ENCODE data around the gene PCMT1. TPM values are rescaled to one million over a fixed set of nuclear protein-coding genes. Genes with fewer than 3 reads are reported as not detected.

Gene PCMT1
- total and polyA plus RNA-seq, 2 of the 8 experiments (the other 6 are each of a cell fraction or from before 2014, with no cell fraction given) = 84.3 to 91.3 TPM

DNA sequence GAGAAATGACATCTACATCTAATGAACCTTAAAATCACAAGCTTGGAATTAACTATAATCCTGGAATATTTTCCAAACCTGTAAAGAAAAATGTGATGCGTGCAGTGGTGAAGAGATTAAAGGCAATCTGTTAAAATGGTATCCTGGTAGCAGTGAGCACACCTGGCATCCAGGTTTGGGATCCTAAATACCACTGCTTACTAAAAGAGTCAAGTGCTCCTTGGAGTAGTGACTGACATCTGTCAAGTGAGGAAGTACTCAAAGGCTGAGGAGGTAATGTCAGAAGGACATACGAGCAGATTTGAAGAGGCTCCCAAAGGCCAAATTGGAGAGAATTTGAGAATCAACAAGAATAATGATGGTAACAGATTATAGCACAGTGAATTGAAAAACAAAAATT is 32.8 kb downstream of the PCMT1 start:
- no peak overlapping the region for H3K14ac ChIP-seq (ENCODE audit: insufficient read length)
- H3K79me2 ChIP-seq (ENCODE audit: control insufficient read depth in 1 of 2, insufficient read depth in 2 of 2, low read length in 2 of 2) = no peaks in the 10 kb centered on the region
- H3K36me3 ChIP-seq (ENCODE audit: control insufficient read depth in 2 of 4, insufficient read depth in 4 of 4, low read length in 3 of 4) = peaks cover 0 to 7% (median 1%) of the 10 kb centered on the region in 4 experiments; a peak in 3 of 8 replicates
- H2AFZ ChIP-seq (ENCODE audit: low read length) = no peak overlapping the region
- POLR2A ChIA-PET (ENCODE audit: partially characterized antibody) = no interaction called here
- H4K8ac ChIP-seq (ENCODE audit: extremely low read depth, insufficient read depth, low read length) = no peak overlapping the region
- H2AK5ac ChIP-seq (ENCODE audit: low read depth, low read length) = no peak overlapping the region
- H3K4ac ChIP-seq (replicated peaks; ENCODE audit: insufficient read length, low read depth, low read length) = no peak overlapping the region
- no peak overlapping the region for H3K27ac ChIP-seq (ENCODE audit: low read depth, low read length)
- H3K4me1 ChIP-seq (replicated peaks in 1 of 4; ENCODE audit: control insufficient read depth in 3 of 4, insufficient read depth in 4 of 4, low read length in 3 of 4) = no peaks in the 10 kb centered on the region
- H3K27me3 ChIP-seq (replicated peaks in 1 of 4; ENCODE audit: control insufficient read depth in 3 of 4, extremely low read depth in 1 of 4, insufficient read depth in 3 of 4, low read length in 3 of 4) = no peaks in the 10 kb centered on the region
- WGBS, 2 experiments (ENCODE audit: extremely low coverage in 1 of 2, insufficient coverage in 1 of 2, insufficient read length in 1 of 2, insufficient replicate concordance in 2 of 2, low coverage in 1 of 2, low lambda C conversion rate in 2 of 2, missing lambda C conversion rate in 1 of 2) = 94% methylated on average over 2 of the region's 2 CpGs; no CpG with 5 or more reads in 1 of the 2 experiments
- no peaks in the 10 kb centered on the region for H3K23me2 ChIP-seq (ENCODE audit: low read depth, low read length)
- no peak for DNase-seq (ENCODE audit: low read depth in 1 of 2, low spot score in 2 of 2)
- no peak overlapping the region for H3K18ac ChIP-seq (ENCODE audit: extremely low read depth, low read length)
- H3K23ac ChIP-seq (ENCODE audit: insufficient read length) = no peak overlapping the region
- no peak overlapping the region for H3K56ac ChIP-seq (replicated peaks; ENCODE audit: insufficient read length, low read depth, low read length)
- no peak overlapping the region for H2BK15ac ChIP-seq (ENCODE audit: low read length)
- CTCF ChIA-PET (ENCODE audit: partially characterized antibody) = interaction anchor here (1.0 kb wide), 1 partner anchor 59 kb away, joined by 3 read pairs; no protein-coding TSS in a partner anchor
- H2BK20ac ChIP-seq (ENCODE audit: low read length) = no peak overlapping the region
- H3K79me1 ChIP-seq (ENCODE audit: low read depth, low read length) = no peaks in the 10 kb centered on the region
- no peak overlapping the region for H4K91ac ChIP-seq (replicated peaks; ENCODE audit: insufficient read length, low read length)
- H3K9ac ChIP-seq (replicated peaks in 1 of 4; ENCODE audit: extremely low read depth in 1 of 4, low read depth in 3 of 4, low read length in 3 of 4) = no peak overlapping the region
- FAIRE-seq = no peak
- no peak overlapping the region for H3K4me3 ChIP-seq (ENCODE audit: extremely low read depth in 1 of 4, insufficient read depth in 2 of 4, low read depth in 3 of 4, low read length in 4 of 4)
- H3K4me2 ChIP-seq (ENCODE audit: insufficient read depth in 1 of 2, low read depth in 2 of 2, low read length in 2 of 2) = no peak overlapping the region
- no peaks in the 10 kb centered on the region for H4K20me1 ChIP-seq (replicated peaks in 1 of 2; ENCODE audit: control insufficient read depth in 1 of 2, insufficient read depth in 2 of 2, low read length in 2 of 2)
- H2BK5ac ChIP-seq (ENCODE audit: low read depth, low read length) = no peak overlapping the region
- peaks cover 0 to 4% of the 10 kb centered on the region in 2 experiments; a peak in 1 of 4 replicates for H3K9me3 ChIP-seq (ENCODE audit: insufficient read depth in 2 of 2, low read depth in 1 of 2, low read length in 1 of 2)
- H4K5ac ChIP-seq (ENCODE audit: insufficient read length, low read depth, low read length) = no peak overlapping the region
- H2BK12ac ChIP-seq (ENCODE audit: low read depth, low read length) = no peak overlapping the region
- H2BK120ac ChIP-seq (replicated peaks; ENCODE audit: low read depth, low read length) = no peak overlapping the region
- no peak for TF ChIP-seq CREB1 (IDR thresholded peaks at IDR 0.05)
- TF ChIP-seq SRF (IDR thresholded peaks at IDR 0.05; ENCODE audit: low read depth, low read length) = no peak
- TF ChIP-seq, protein P1, sequence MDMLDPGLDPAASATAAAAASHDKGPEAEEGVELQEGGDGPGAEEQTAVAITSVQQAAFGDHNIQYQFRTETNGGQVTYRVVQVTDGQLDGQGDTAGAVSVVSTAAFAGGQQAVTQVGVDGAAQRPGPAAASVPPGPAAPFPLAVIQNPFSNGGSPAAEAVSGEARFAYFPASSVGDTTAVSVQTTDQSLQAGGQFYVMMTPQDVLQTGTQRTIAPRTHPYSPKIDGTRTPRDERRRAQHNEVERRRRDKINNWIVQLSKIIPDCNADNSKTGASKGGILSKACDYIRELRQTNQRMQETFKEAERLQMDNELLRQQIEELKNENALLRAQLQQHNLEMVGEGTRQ (IDR thresholded peaks at IDR 0.05; ENCODE audit: low read length) = no peak
- TF ChIP-seq JUND (IDR thresholded peaks at IDR 0.05; ENCODE audit: low read length) = no peak
- TF ChIP-seq EGR1 (IDR thresholded peaks at IDR 0.05; ENCODE audit: borderline replicate concordance, low read depth, low read length) = no peak
- TF ChIP-seq BACH1 (IDR thresholded peaks at IDR 0.05; ENCODE audit: low read length) = no peak
- no peak for TF ChIP-seq RAD21 (IDR thresholded peaks at IDR 0.05 in 1 of 2, conservative IDR thresholded peaks at IDR 0.05 in 1 of 2; ENCODE audit: low read depth in 2 of 2, low read length in 2 of 2)
- TF ChIP-seq CBX5 (IDR thresholded peaks at IDR 0.05; ENCODE audit: low read depth, low read length) = no peak
- no peak for TF ChIP-seq SUZ12 (IDR thresholded peaks at IDR 0.05; ENCODE audit: low read length)
- no peak for TF ChIP-seq SP1 (IDR thresholded peaks at IDR 0.05; ENCODE audit: low read depth, low read length)
- TF ChIP-seq PHF8 (conservative IDR thresholded peaks at IDR 0.05; ENCODE audit: low read depth, low read length) = no peak
- TF ChIP-seq BRCA1 (IDR thresholded peaks at IDR 0.05; ENCODE audit: low read depth, low read length) = no peak
- TF ChIP-seq CEBPB (IDR thresholded peaks at IDR 0.05; ENCODE audit: low read depth, low read length) = no peak
- TF ChIP-seq EZH2 (IDR thresholded peaks at IDR 0.05; ENCODE audit: low read depth, low read length, severe bottlenecking) = no peak

Data from H1 (cell line).